Mesenchymal stem cell (in vitro differentiated cells and primary cell): Measurements from ENCODE around the gene CACNA2D2.

ENCODE experiments used
- DNase-seq: peaks from one replicate; pipeline ENCODE4 v3.0.0-alpha.2; 2013
- H2AFZ ChIP-seq: one replicate; pipeline ENCODE4 v1.6.1; 2013; ENCODE audit warnings: low read depth, mild to moderate bottlenecking, control low read depth, inconsistent platforms, low read length, moderate library complexity
- H2AK5ac ChIP-seq: 2 replicates; pipeline ENCODE4 v1.6.1; 2013; ENCODE audit warnings: low read length, moderate library complexity, mild to moderate bottlenecking, inconsistent platforms; ENCODE audit not compliant: severe bottlenecking
- H2BK120ac ChIP-seq: one replicate; pipeline ENCODE4 v1.6.1; 2013; ENCODE audit warnings: low read depth, mild to moderate bottlenecking, inconsistent platforms, low read length, moderate library complexity
- H2BK12ac ChIP-seq, 2 experiments: one replicate each; pipeline ENCODE4 v1.6.1; 2013; ENCODE audit warnings: inconsistent platforms in 2 of 2, low read length in 2 of 2, mild to moderate bottlenecking in 2 of 2, moderate library complexity in 2 of 2, control low read depth in 1 of 2
- H2BK15ac ChIP-seq: one replicate; pipeline ENCODE4 v1.6.1; 2013; ENCODE audit warnings: mild to moderate bottlenecking, low read depth, inconsistent platforms; ENCODE audit not compliant: poor library complexity, severe bottlenecking
- H2BK5ac ChIP-seq: 2 replicates; pipeline ENCODE4 v1.6.1; 2013; ENCODE audit warnings: low read depth, mild to moderate bottlenecking, low read length, control low read depth, inconsistent platforms; ENCODE audit not compliant: poor library complexity, severe bottlenecking
- H3K14ac ChIP-seq, 2 experiments: one replicate each; pipeline ENCODE4 v1.6.1; 2013; ENCODE audit warnings: inconsistent platforms in 2 of 2, low read length in 2 of 2, control low read depth in 1 of 2, mild to moderate bottlenecking in 1 of 2, moderate library complexity in 1 of 2
- H3K18ac ChIP-seq, 2 experiments: one replicate each; pipeline ENCODE4 v1.6.1; 2013; ENCODE audit warnings: inconsistent platforms in 2 of 2, low read length in 2 of 2, control low read depth in 1 of 2, low read depth in 1 of 2, mild to moderate bottlenecking in 1 of 2
- H3K23ac ChIP-seq, 2 experiments: one replicate each; pipeline ENCODE4 v1.6.1; 2013; ENCODE audit warnings: inconsistent platforms in 2 of 2, low read length in 2 of 2, mild to moderate bottlenecking in 2 of 2, moderate library complexity in 2 of 2, control low read depth in 1 of 2
- H3K27ac ChIP-seq: 2 replicates; pipeline ENCODE4 v1.5.1; 2013; ENCODE audit warnings: mild to moderate bottlenecking, moderate library complexity, low read length, control low read depth, inconsistent platforms; ENCODE audit not compliant: poor library complexity, severe bottlenecking
- H3K27me3 ChIP-seq, 2 experiments: 2 replicates each; pipeline versions ENCODE4 v1.6.1 to v1.7.0; 2013; ENCODE audit warnings: low read length in 2 of 2, mild to moderate bottlenecking in 2 of 2, moderate library complexity in 2 of 2, control low read depth in 1 of 2, inconsistent platforms in 1 of 2; ENCODE audit not compliant: control insufficient read depth in 1 of 2, insufficient read depth in 1 of 2
- H3K36me3 ChIP-seq, 2 experiments: 2 replicates each; pipeline versions ENCODE4 v1.6.1 to v1.7.0; 2013; ENCODE audit warnings: low read length in 2 of 2, control low read depth in 1 of 2, inconsistent platforms in 1 of 2, low read depth in 1 of 2, mild to moderate bottlenecking in 1 of 2; ENCODE audit not compliant: insufficient read depth in 2 of 2, control insufficient read depth in 1 of 2
- H3K4ac ChIP-seq, 2 experiments: one replicate each; pipeline ENCODE4 v1.6.1; 2013; ENCODE audit warnings: inconsistent platforms in 2 of 2, low read length in 2 of 2, mild to moderate bottlenecking in 2 of 2, moderate library complexity in 2 of 2, control low read depth in 1 of 2, low read depth in 1 of 2
- H3K4me1 ChIP-seq: 2 replicates; pipeline ENCODE4 v1.6.1; 2013; ENCODE audit warnings: low read depth, low read length, control low read depth; ENCODE audit not compliant: control insufficient read depth, insufficient read depth
- H3K4me2 ChIP-seq: 2 replicates; pipeline ENCODE4 v1.6.1; 2013; ENCODE audit warnings: low read length, mild to moderate bottlenecking, inconsistent platforms; ENCODE audit not compliant: poor library complexity, severe bottlenecking
- H3K4me3 ChIP-seq, 2 experiments: 2 replicates each; pipeline versions ENCODE4 v1.5.1 to v1.7.0; 2013; ENCODE audit warnings: low read length in 2 of 2, mild to moderate bottlenecking in 2 of 2, control low read depth in 1 of 2, low read depth in 1 of 2; ENCODE audit not compliant: insufficient read depth in 1 of 2
- H3K79me1 ChIP-seq: replicated peaks from 2 replicates; pipeline ENCODE4 v1.6.1; 2013; ENCODE audit warnings: mild to moderate bottlenecking, control low read depth, low read length, inconsistent platforms; ENCODE audit not compliant: poor library complexity, severe bottlenecking
- H3K9ac ChIP-seq: 2 replicates; pipeline ENCODE4 v1.7.0; 2013; ENCODE audit warnings: mild to moderate bottlenecking, low read length, moderate library complexity
- H3K9me3 ChIP-seq: 2 replicates; pipeline ENCODE4 v1.7.0; 2013; ENCODE audit warnings: mild to moderate bottlenecking, low read length; ENCODE audit not compliant: control insufficient read depth
- H4K8ac ChIP-seq: one replicate; pipeline ENCODE4 v1.6.1; 2013; ENCODE audit warnings: inconsistent platforms, mild to moderate bottlenecking, low read length, moderate library complexity
- H4K91ac ChIP-seq: one replicate; pipeline ENCODE4 v1.6.1; 2013; ENCODE audit warnings: mild to moderate bottlenecking, low read length, inconsistent platforms
- WGBS: methylation state at CpG from one replicate; pipeline ENCODE4 v1.1.7; 2013; ENCODE audit warnings: mixed read lengths; 5-methylcytosine and 5-hydroxymethylcytosine counted together

The CACNA2D2 gene

GRCh38 chr3:50487181-50487580 lies 16.3 kb downstream of the CACNA2D2 start:
- Histone ChIP-seq H3K27ac (no peak overlapping the region), H2BK12ac (no peak overlapping the region), H3K23ac (no peak overlapping the region), H3K9ac (no peak overlapping the region), H2BK120ac (no peak overlapping the region), H2BK5ac (no peak overlapping the region), H2AK5ac (no peak overlapping the region), H3K4me2 (no peak overlapping the region), H3K14ac (no peak overlapping the region), H3K9me3 (no peaks in the 10 kb centered on the region), H2AFZ (no peak overlapping the region), H3K4me1 (no peaks in the 10 kb centered on the region), H3K18ac (no peak overlapping the region), H3K4me3 (no peak overlapping the region), H4K8ac (no peak overlapping the region), H2BK15ac (no peak overlapping the region), H3K27me3 (peaks cover 22 to 24% of the 10 kb centered on the region in 2 experiments), H4K91ac (no peak overlapping the region), H3K4ac (no peak overlapping the region), H3K36me3 (no peaks in the 10 kb centered on the region), H3K79me1 (no peaks in the 10 kb centered on the region)
- 82% methylated on average over 6 of the region's 6 CpGs for WGBS
- no peak for DNase-seq

- Histone ChIP-seq H3K36me3 (no peaks in the 10 kb centered on the region), H3K4ac (no peak overlapping the region), H2BK5ac (no peak overlapping the region), H2BK12ac (no peak overlapping the region), H4K91ac (no peak overlapping the region), H3K4me2 (no peak overlapping the region), H2BK120ac (no peak overlapping the region), H2AFZ (no peak overlapping the region), H3K23ac (no peak overlapping the region), H3K27me3 (peaks cover 19 to 24% of the 10 kb centered on the region in 2 experiments), H3K4me3 (no peak overlapping the region), H3K27ac (no peak overlapping the region), H3K14ac (no peak overlapping the region), H3K9me3 (no peaks in the 10 kb centered on the region), H3K9ac (no peak overlapping the region), H2BK15ac (no peak overlapping the region), H2AK5ac (no peak overlapping the region), H3K4me1 (no peaks in the 10 kb centered on the region), H3K79me1 (no peaks in the 10 kb centered on the region), H3K18ac (no peak overlapping the region), H4K8ac (no peak overlapping the region)
- DNase-seq, result no peak
- 68% methylated on average over 4 of the region's 4 CpGs for WGBS
Measured at GRCh38 chr3:50486219-50486888, 17.1 kb downstream of the CACNA2D2 start.

DNA sequence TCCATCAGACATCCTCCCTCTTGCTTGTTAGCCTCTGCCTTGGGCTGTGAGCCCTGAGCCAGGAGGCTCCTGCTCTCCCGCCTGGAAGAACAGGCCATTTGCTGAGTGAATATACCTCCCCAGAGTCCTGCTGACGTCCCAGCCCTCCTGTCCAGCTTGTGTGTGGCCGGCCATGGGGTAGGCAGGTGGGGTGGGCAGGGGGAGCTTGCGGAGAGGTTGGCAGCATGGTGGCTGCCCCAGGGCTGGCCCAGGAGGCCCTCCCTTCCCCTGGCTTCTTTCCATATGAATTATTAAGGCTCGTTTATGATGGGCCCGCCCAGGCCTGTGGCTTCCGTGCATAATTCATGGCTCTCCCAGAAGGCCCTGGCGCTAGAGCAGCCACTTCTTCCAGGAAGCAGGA lies 18.7 kb downstream of the CACNA2D2 start:
- Histone ChIP-seq H4K91ac (no peak overlapping the region), H3K14ac (no peak overlapping the region), H3K27me3 (peaks cover 13 to 27% of the 10 kb centered on the region in 2 experiments), H3K27ac (no peak overlapping the region), H2AFZ (no peak overlapping the region), H3K36me3 (no peaks in the 10 kb centered on the region), H3K9ac (no peak overlapping the region), H2BK5ac (no peak overlapping the region), H2BK15ac (no peak overlapping the region), H3K79me1 (no peaks in the 10 kb centered on the region), H3K4ac (no peak overlapping the region), H2BK12ac (no peak overlapping the region), H2AK5ac (no peak overlapping the region), H4K8ac (no peak overlapping the region), H3K18ac (no peak overlapping the region), H3K23ac (no peak overlapping the region), H3K9me3 (no peaks in the 10 kb centered on the region), H3K4me1 (no peaks in the 10 kb centered on the region), H2BK120ac (no peak overlapping the region), H3K4me2 (no peak overlapping the region), H3K4me3 (no peak overlapping the region)
- no peak for DNase-seq
- 69% methylated on average over 8 of the region's 8 CpGs for WGBS

DNA sequence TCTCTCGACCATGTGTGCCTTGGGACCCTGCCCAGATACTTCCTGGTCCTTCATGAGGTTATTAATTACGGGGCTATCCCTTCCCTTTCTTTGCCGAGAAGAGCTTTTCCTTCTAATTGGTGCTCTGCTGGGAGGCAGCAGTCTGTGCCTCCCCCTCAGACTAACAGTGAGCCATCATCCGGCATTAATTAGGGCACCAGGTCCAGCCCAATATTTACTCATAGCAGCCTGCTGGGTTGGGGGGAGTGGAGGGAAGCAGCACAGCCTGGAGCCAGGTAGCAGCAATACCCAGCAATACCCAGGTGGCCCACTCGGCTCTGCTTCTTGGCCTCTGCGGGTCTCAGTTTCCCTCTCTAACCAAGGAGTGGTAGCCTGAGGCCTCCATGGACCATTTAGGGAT lies 20.1 kb downstream of the CACNA2D2 start:
- H4K91ac ChIP-seq, result no peak overlapping the region
- no peak overlapping the region for H3K4ac ChIP-seq
- H3K36me3 ChIP-seq, result no peaks in the 10 kb centered on the region
- no peaks in the 10 kb centered on the region for H3K4me1 ChIP-seq
- H2BK5ac ChIP-seq, result no peak overlapping the region
- peaks cover 22 to 29% of the 10 kb centered on the region in 2 experiments for H3K27me3 ChIP-seq
- no peak overlapping the region for H4K8ac ChIP-seq
- H3K9me3 ChIP-seq, result no peaks in the 10 kb centered on the region
- no peak overlapping the region for H3K4me2 ChIP-seq
- H3K14ac ChIP-seq, result no peak overlapping the region
- no peaks in the 10 kb centered on the region for H3K79me1 ChIP-seq
- no peak overlapping the region for H3K18ac ChIP-seq
- DNase-seq, result no peak
- no peak overlapping the region for H2BK120ac ChIP-seq
- H3K9ac ChIP-seq, result no peak overlapping the region
- no peak overlapping the region for H2AK5ac ChIP-seq
- 77% methylated on average over 6 of the region's 6 CpGs for WGBS
- H2AFZ ChIP-seq, result no peak overlapping the region
- no peak overlapping the region for H3K23ac ChIP-seq
- no peak overlapping the region for H3K27ac ChIP-seq
- no peak overlapping the region for H2BK15ac ChIP-seq
- H2BK12ac ChIP-seq, result no peak overlapping the region
- no peak overlapping the region for H3K4me3 ChIP-seq
